Activated CD4-positive, alpha-beta T cell treated with anti-CD3 and anti-CD28 coated beads, Interleukin-2, amount 50 U/mL, for 24 hours (primary cell): ENCODE measurements around the gene SAMD4B.
"Not testable (repeated sequence)": the region's sequence is repeated elsewhere in the genome, so short reads cannot be mapped to it uniquely, and the experiment has no call there.

ENCODE experiments used
- DNase-seq, 2 donors: peaks; one replicate each; pipeline ENCODE4 v3.0.0-alpha.2; 2020; ENCODE audit warnings: low read depth in 1 of 2, low spot score in 1 of 2

Gene SAMD4B, protein sequence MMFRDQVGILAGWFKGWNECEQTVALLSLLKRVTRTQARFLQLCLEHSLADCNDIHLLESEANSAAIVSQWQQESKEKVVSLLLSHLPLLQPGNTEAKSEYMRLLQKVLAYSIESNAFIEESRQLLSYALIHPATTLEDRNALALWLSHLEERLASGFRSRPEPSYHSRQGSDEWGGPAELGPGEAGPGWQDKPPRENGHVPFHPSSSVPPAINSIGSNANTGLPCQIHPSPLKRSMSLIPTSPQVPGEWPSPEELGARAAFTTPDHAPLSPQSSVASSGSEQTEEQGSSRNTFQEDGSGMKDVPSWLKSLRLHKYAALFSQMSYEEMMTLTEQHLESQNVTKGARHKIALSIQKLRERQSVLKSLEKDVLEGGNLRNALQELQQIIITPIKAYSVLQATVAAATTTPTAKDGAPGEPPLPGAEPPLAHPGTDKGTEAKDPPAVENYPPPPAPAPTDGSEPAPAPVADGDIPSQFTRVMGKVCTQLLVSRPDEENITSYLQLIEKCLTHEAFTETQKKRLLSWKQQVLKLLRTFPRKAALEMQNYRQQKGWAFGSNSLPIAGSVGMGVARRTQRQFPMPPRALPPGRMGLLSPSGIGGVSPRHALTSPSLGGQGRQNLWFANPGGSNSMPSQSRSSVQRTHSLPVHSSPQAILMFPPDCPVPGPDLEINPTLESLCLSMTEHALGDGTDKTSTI

DNA sequence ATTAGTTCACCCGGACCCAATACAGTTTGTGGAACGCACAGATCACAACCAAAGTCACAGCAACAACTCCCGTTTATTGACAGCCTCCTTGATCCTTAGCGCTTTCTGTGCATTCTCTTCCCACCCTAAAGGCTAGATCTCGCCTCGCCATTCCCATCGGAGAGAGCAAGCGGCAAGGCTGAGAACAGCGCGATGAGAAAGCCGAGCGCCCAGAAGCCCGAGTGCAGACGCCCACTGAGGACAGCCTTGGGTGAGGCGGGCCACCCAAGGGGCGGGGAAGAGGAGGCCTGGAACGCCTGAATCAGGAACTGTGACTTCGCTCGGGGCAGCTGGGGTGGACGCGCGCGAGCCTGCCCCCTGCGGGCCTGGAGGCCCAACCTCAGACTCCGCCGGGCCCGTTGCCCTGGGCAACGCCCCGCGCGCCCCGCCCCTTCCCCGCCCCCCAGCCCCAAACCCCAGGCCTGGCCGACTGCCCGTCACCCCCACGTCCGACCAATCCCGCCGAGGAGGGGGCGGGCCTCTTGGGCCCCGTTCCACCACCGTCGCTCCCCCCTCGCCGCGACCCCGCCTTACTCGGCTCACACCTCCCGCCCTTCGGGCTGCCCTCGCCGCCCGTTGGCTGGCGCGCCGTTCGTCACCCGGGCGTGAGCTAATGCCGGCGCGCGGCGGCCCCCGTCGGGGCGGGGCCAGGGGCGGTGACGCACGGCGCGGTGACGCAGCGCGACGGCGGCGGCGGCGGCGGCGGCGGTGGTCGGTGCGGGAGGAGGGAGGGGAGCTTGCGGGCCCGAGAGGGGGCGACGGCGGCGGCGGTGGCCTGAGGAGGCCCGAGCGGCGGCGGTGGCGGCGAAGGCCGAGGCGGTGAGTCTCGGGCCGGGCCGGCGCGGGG, at the start of gene SAMD4B:
SAMD4B (plus strand) TSS at position 703 of the 886 bp plus-strand sequence. CDS start 14,473 bp downstream, outside the sequence.
- DNase-seq = peak; percentile 96 to 98

DNA sequence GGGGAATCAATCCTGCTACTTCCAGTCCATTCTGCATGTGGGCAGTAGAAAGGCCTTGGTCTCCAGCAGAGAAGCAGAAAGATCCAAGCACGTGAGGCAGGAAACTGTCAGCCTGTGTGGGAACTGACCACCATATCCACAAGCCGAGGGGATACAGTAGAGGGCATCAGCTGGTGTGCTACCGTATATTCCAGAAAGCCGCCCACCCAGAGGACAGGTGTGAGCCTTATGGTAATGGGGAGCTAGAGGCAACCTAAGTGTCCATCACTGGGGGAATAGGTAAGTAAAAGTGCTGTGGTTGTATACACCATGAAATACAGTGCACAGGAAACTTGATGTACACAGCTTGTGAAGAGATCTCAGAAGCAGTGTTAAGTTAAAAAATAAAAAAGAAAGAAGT, 48.8 kb upstream of the SAMD4B start:
- DNase-seq = no peak

DNA sequence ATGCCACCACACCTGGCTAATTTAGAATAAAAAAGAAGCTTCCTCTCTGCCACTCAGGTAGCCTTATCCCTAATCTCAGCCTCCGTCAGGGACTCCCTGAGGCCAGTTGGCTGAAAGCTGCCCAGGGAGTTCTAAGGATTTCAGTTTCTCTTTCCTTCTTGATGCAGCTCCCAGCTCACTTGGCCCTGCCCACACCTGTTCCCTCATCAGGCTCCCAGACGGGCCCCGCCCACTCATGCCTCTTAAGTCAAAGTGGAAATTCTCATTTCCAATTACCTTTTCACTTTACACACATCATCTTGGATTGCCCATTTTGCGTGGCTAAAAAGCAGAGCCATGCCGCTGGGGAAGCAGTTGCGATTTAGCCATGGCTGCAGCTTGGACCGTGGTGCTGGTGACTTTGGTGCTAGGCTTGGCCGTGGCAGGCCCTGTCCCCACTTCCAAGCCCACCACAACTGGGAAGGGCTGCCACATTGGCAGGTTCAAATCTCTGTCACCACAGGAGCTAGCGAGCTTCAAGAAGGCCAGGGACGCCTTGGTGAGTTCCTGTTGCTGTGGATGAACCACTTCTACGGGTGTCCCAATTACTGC, 46.1 kb upstream of the SAMD4B start, which contains the start of gene IFNL1:
IFNL1 (plus strand) TSS at position 353 of the 591 bp plus-strand sequence; CDS start at position 368, 15 bp downstream.
- no peak for DNase-seq

DNA sequence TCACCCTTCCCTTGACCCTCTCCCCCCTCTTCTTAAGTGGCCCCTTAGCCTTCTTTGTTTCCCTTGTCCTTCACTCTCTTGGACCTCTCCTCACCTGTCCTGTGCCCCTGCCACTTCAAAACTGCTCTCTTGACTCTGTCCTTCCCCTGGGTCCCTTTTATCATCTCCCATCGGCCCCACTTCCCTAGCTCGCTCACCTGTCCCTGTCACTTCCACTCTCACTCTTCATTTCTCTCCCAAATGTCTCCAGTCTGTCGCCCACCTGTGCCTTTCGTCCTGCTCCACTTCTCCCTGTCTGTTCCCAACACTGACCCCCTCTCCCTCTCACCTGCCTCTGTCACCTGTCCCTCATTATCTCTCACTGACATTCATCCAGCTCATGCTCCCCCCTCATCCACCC, 45.3 kb upstream of the SAMD4B start:
- DNase-seq = no peak

DNA sequence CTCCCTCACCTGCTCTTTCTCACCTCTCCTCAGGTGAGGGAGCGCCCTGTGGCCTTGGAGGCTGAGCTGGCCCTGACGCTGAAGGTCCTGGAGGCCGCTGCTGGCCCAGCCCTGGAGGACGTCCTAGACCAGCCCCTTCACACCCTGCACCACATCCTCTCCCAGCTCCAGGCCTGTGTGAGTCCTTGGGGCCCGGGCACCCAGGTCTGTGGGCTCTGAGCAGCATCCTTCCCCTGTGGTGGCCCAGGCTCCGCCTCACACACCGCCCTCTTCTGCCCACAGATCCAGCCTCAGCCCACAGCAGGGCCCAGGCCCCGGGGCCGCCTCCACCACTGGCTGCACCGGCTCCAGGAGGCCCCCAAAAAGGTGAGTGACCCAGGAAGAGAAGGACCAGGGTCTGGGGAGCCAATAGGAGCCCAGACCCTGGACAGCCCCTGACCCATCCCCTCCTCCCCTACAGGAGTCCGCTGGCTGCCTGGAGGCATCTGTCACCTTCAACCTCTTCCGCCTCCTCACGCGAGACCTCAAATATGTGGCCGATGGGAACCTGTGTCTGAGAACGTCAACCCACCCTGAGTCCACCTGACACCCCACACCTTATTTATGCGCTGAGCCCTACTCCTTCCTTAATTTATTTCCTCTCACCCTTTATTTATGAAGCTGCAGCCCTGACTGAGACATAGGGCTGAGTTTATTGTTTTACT, 44.1 kb upstream of the SAMD4B start:
- DNase-seq = no peak

DNA sequence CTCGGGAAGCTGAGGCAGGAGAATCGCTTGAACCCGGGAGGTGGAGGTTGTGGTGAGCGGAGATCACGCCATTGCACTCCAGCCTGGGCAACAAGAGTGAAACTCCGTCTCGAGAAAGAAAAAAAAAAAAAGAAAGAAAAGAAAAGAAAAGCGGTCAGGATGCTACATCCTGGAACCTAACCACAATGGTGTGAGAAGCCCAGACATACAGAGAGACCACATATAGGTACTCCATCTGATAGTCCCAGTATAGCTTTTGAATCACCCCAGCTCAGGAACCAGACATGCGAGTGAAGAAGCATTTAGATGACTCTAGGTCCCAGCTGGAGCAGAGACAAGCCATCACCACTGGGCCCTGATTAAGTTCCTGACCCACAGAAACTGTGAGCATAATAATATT, 42.8 kb upstream of the SAMD4B start:
- no peak for DNase-seq

DNA sequence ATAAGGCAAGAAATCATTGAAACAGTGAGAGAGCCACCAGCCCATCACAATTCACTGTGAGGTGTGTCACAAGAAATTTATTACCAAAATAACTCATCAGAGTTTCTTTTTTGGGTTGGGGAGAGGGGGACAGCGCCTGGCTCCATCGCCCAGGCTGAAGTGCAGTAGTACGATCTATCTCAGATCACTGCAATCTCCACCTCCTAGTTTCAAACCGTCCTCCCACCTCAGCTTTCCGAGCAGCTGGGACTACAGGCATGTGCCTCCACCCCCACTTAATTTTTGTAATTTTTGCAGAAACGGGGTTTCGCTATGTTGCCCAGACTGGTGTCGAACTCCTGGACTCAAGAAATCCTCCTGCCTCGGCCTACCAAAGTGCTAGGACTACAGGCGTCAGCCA, 42.4 kb upstream of the SAMD4B start:
- DNase-seq = no peak

DNA sequence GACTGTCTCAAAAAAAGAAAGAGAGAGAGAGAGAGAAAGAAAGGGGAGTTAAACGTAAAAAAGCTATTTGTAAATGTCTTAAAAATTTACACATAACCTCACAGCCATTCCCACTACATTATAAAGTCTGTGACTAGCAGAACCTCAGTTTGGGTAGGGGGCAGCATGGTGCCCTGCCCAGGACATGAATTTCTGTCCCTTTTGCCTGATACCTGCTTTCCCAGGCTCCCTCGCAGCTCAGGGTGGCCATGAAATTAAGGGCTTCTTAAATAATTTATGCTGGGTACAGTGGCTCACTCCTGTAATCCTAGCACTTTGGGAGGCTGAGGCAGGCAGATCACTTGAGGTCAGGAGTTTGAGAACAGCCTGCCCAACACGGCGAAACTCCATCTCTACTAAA, 41.2 kb upstream of the SAMD4B start:
- DNase-seq = no peak

DNA sequence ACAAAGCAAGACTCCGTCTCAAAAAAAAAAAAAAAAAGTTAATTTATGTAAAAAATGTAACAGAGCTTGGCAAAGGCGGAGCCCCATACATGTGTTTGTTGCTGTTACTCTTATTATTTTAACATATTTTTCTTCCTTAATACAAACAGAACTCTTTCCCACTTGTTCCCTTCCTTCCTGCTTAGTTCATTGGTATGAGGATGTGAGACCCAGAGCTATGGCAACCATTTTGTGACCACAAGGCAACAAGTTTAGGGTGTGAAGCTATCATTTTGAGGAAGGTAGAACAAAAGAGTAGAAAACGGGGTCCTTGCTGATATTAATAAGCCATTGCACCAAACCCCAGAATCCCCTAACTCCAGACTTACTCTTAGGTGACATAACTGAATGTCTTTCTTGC, 40.7 kb upstream of the SAMD4B start:
- no peak for DNase-seq

DNA sequence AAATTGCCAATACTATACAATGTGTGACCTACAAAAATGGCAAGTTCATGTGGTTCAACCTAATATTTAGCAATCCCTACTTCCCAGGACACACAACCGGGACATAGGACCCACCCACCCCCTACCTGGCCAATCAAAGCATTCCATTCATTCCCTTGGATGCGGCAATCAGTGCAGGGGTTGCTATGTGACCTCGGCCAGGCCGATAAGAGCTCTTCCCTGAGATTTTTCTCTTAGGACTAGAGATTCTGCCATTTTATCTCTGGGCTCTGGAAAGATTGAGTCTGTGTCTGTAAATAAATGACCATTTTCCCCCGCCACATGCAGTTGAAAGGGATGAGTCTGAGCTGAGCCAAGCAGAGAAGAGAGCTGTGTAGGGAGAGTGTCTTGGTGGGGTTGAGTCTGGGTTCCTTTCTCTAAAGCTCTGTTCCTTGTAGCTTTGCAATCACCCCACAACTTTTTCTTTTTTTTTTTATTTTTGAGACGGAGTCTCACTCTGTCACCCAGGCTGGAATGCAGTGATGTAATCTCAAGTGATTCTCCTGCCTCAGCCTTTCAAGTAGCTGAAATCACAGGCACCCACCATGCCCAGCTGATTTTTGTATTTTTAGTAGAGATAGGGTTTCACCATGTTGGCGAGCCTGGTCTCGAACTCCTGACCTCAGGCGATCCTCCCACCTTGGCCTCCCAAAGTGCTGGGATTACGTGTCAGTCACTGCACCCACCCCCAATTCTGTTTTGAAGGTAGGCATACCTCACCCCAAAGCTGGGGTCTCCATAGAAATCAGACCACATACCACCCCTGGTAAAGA, 38.6 kb upstream of the SAMD4B start:
- DNase-seq = no peak

DNA sequence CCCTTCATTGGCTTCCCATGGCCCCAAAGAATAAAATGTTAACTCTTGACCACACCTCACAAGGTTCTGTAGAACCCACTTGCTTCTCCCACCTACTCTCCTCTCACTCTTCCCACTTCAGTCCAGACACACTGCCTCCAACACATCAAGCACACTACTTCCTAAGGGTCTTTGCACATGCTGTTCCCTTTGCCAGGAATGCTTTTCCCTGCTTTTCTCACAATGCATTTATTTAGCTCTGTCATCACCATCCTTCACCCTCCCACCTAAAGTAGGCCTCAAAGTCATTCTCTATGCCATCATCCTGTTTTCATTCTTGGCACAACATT, 38.1 kb upstream of the SAMD4B start:
- no peak for DNase-seq

DNA sequence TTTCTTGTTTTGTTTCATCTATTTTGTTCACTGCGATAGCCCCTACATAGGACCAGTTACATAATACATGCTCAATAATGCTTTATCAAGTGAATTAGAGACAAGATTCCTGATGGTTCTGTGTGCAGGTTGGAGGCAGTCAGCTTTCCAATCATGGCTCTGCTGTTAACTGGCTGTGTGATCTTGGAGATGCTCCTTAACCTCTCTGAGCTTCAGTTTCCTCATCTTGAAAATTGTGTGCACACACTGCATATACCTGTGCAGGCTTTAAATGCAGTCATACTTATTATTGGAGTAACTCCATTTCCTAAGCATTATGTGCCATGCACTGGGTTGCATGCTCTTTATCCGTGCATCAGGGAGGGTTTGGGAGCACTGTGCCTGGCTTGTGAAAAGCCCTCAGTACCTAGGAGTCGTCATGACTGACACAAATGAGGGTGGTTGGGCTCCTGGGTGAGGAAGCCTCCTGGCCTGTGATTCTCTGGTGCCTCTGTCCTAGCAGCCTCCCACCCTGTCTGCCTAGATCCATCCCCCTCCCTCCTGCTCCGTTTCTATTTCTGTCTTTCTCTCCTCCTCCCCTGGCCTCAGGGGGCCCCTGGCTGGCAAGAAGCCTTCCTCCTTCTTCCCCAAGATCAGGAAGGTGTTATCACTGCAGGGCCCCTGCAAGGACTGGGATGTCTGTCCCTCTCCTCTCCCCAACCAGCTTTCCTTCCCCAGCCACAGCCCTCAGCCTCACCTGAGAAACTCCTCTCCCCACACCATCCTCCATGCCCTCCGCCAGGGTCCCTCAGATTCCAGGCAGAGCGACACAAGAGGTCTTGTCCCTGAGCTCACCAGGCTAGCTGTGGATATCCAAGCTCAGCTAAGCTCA, 37.3 kb upstream of the SAMD4B start:
- no peak for DNase-seq

DNA sequence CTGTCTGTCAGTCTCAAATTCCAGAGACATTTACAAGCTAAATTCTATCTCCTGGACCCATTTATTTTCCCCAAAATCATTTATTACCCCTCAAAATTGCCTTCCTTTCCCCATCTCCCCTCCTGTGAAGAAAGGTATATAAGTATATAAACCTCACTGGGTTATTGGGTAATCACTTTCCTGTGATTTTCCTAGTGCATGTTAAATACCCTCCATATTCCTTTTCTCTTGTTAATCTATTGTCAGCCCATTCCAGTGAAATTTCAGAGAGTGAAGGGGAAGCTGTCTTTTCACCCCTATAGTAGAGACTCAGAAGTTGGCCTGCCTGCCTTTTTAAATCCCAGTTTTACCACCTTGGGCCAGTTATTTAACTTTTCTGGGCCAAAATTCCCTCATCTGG, 36.1 kb upstream of the SAMD4B start:
- DNase-seq = no peak

DNA sequence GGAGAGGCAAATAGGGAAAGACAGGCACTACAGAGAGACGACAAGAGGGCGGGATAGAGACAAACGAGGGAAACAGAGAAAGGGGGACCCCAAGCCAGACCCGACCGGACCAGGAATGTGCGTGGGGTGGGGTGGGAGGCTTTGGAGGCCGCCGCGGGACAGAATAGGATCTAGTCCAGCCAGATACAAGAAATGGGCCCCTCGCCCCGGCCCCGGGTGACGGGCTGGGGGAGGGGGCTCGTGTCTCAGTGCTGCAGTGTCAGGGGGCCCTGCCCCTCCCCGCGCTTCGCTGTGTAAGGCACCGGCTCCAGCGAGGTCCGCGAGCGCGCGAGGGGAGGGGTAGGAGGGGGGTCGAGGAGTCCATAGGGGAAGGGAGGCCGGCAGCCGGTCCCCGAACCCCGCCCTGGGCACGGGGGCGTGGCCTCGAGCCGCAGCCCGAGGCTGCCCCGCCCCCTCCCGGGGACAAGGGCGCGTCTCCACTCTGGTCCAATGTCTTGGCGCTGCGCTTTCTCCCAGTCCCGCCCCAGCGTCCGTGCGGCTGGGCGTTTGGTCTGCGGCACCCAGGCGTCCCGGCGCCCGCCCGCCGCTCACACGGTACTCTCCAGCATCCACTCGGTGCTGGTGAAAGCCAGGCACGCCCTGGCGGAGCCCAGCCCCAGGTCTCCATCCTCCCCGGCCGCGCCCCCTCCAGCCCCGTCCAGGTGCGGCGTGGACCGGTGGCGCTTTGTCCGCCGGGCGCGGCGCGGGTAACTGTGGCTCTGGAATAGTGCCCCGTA, 35.0 kb upstream of the SAMD4B start:
- no peak for DNase-seq

DNA sequence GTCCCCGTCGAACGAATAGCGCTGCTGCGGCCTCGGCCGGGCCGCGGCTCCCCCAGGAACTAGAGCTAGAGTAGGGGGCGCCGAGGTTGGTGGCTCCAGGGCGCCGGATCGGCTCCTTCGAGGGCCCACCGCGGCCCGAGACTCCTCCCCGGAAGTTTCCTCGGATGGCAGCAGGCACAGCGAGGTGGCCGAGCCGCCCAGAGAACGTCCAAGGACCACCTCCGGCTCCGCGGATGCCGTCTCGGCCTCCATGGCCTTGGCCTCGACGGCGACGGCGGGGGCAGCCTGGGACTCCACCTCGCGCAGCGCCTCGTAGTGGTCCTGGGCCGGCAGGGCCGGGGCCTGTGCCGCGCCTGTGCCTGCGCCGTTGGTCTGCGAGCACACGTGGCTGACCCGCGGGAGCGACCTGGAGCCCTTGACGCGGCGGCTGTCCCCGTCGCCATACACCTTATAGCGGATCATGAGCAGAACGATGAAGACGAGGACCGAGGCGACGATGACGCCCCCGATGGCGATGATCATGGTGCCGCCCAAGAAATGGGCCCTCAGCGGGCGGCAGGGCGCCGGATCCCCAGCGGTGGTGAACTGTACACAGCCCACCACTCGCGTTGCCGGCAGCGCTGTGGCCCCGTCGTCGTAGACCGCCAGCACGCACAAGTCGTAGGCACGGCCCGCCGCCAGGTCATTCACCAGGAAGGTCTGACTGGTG, 34.2 kb upstream of the SAMD4B start:
- no peak for DNase-seq

DNA sequence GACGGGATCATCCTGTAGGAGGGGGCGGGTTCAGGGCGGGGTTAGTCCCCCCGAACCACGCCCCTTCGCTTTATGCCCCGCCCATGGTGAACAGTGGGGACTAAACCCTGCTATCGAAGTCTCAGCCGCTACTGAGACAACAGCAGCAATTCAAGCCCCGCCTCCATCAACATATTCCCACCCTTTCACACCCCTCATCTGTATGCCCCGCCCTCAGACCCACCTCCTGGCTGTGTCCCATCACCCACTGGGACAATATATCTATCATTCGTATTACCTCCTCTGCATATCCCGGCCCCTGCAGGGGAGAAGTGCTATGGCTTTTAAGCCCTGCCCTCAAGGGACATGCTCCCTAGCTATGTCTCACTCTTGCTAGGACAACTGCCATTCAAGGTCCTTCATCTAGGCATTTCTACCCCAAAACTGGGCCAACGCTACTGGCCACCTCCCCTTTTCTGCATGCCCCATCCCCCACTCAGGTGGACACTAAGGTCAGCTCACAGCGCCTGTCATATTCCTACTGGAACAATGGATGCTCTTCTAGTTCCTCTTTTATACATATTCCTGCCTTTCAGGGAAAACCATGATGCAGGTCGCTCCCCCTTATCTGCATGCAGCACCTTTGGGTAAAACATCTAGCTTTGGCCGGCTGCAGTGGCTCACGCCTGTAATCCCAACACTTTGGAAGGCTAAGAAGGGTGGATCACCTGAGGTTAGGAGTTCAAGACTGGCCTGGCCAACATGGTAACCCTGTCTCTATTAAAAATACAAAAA, 33.5 kb upstream of the SAMD4B start:
- DNase-seq = no peak

DNA sequence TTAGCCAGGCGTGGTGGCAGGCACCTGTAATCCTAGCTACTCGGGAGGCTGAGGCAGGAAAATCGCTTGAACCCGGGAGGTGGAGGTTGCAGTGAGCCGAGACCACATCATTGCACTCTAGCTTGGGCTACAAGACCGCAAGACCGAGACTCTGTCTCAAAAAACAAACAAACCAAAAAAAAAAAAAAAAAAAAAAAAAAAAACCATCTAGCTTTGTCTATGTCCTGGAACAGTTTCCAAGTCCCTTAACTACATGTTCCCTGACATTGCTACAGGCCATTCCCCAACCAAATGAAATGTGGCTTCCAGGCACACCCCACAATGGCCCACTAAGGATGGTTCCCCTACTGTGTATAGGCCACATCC, 32.9 kb upstream of the SAMD4B start:
- DNase-seq = not testable (repeated sequence)
